GM23338 (cell line): ENCODE measurements around the gene SUN5. TPM values are rescaled to one million over a fixed set of nuclear protein-coding genes. Genes with fewer than 3 reads are reported as not detected.

Experiments
- ATAC-seq: fragments of 200-7000 bp; cut with Tn5 transposase; 3 replicates; pipeline ENCODE4 v1.9.1; 2020
- DNase-seq: peaks from one replicate; pipeline ENCODE4 v3.0.0-alpha.2; 2015; ENCODE audit warnings: low spot score
- H2AFZ ChIP-seq: fragments of 200-600 bp; sonication (generic); 2 replicates; pipeline ENCODE4 v1.8.0; 2016; ENCODE audit warnings: antibody characterized with exemption, mild to moderate bottlenecking, moderate library complexity
- H3F3A ChIP-seq: fragments of 200-600 bp; sonication (generic); replicated peaks from 2 replicates; pipeline ENCODE4 v1.8.0; 2017; ENCODE audit warnings: antibody characterized with exemption, mixed run types, low read depth
- H3K27ac ChIP-seq: fragments of 200-600 bp; sonication (generic); 2 replicates; pipeline ENCODE4 v1.6.1; 2016; ENCODE audit warnings: low read depth
- H3K27me3 ChIP-seq: fragments of 200-600 bp; sonication (generic); 2 replicates; pipeline ENCODE4 v1.8.0; 2016; ENCODE audit warnings: mild to moderate bottlenecking, mixed run types, moderate library complexity; ENCODE audit not compliant: insufficient read depth
- H3K36me3 ChIP-seq: fragments of 200-600 bp; sonication (generic); 2 replicates; pipeline ENCODE4 v1.8.0; 2016; ENCODE audit warnings: mild to moderate bottlenecking; ENCODE audit not compliant: insufficient read depth
- H3K4me1 ChIP-seq: fragments of 200-600 bp; sonication (generic); 2 replicates; pipeline ENCODE4 v1.8.0; 2016; ENCODE audit warnings: mild to moderate bottlenecking, moderate library complexity; ENCODE audit not compliant: insufficient read depth
- H3K4me2 ChIP-seq: fragments of 200-600 bp; sonication (generic); 2 replicates; pipeline ENCODE4 v1.7.1; 2017; ENCODE audit warnings: mixed run types
- H3K4me3 ChIP-seq: fragments of 200-600 bp; sonication (generic); 2 replicates; pipeline ENCODE4 v1.6.1; 2016; ENCODE audit warnings: mixed run types
- H3K79me2 ChIP-seq: fragments of 200-600 bp; sonication (generic); replicated peaks from 2 replicates; pipeline ENCODE4 v1.8.0; 2017; ENCODE audit warnings: mild to moderate bottlenecking; ENCODE audit not compliant: insufficient read depth
- H3K9me2 ChIP-seq: fragments of 200-600 bp; sonication (generic); 2 replicates; pipeline ENCODE4 v1.8.0; 2017; ENCODE audit not compliant: insufficient read depth
- H4K20me1 ChIP-seq: fragments of 200-600 bp; sonication (generic); replicated peaks from 2 replicates; pipeline ENCODE4 v1.8.0; 2017; ENCODE audit warnings: mild to moderate bottlenecking; ENCODE audit not compliant: insufficient read depth
- H3K27ac Mint-ChIP-seq: 2 replicates; pipeline ENCODE4 v1.8.0; 2020; ENCODE audit warnings: inconsistent platforms, mild to moderate bottlenecking, moderate library complexity, mixed read lengths
- H3K27me3 Mint-ChIP-seq: 3 replicates; pipeline ENCODE4 v1.8.0; 2022; ENCODE audit warnings: low read depth, mild to moderate bottlenecking, moderate library complexity, mixed read lengths, inconsistent platforms; ENCODE audit not compliant: insufficient read depth, poor library complexity
- H3K36me3 Mint-ChIP-seq: 3 replicates; pipeline ENCODE4 v1.8.0; 2021; ENCODE audit warnings: low read depth, mild to moderate bottlenecking, inconsistent platforms, moderate library complexity, mixed read lengths
- H3K4me1 Mint-ChIP-seq: 3 replicates; pipeline ENCODE4 v1.8.0; 2020; ENCODE audit warnings: mild to moderate bottlenecking, inconsistent platforms, mixed read lengths
- H3K4me3 Mint-ChIP-seq: 3 replicates; pipeline ENCODE4 v1.8.0; 2021; ENCODE audit warnings: moderate library complexity, mild to moderate bottlenecking, inconsistent platforms, mixed read lengths
- H3K9me3 Mint-ChIP-seq: 3 replicates; pipeline ENCODE4 v1.8.0; 2020; ENCODE audit warnings: moderate library complexity, mild to moderate bottlenecking, inconsistent platforms, mixed read lengths
- CREB1 ChIP-seq: fragments of 250-450 bp; sonication (Bioruptor Pico); IDR thresholded peaks from 2 replicates; pipeline ENCODE4 v1.5.0; 2020; ENCODE audit warnings: low read depth, mild to moderate bottlenecking, moderate library complexity
- EZH2 ChIP-seq: fragments of 200-600 bp; sonication (generic); IDR thresholded peaks from one replicate; pipeline ENCODE4 v1.8.0; 2017; ENCODE audit warnings: antibody characterized with exemption, mild to moderate bottlenecking, low read depth; ENCODE audit not compliant: unreplicated experiment
- EZH2phosphoT487 ChIP-seq: fragments of 200-600 bp; sonication (generic); IDR thresholded peaks from one replicate; pipeline ENCODE4 v1.8.1; 2018; ENCODE audit warnings: antibody characterized with exemption; ENCODE audit not compliant: unreplicated experiment
- JUNB ChIP-seq: IDR thresholded peaks from one replicate; pipeline ENCODE4 v1.6.1; 2016; ENCODE audit warnings: antibody characterized with exemption; ENCODE audit not compliant: unreplicated experiment
- NANOG ChIP-seq: IDR thresholded peaks from 2 replicates; pipeline ENCODE4 v1.6.1; 2016; ENCODE audit warnings: antibody characterized with exemption, borderline replicate concordance
- POLR2AphosphoS5 ChIP-seq: IDR thresholded peaks from 2 replicates; pipeline ENCODE4 v1.6.1; 2016; ENCODE audit warnings: antibody characterized with exemption, low read depth
- ZNF331 ChIP-seq: fragments of 250-450 bp; sonication (Bioruptor Pico); IDR thresholded peaks from 2 replicates; pipeline ENCODE4 v1.5.0; 2020; ENCODE audit warnings: low read depth, mild to moderate bottlenecking, moderate library complexity
- polyA plus RNA-seq: library from polyadenylated mRNA; unstranded; fragments of >200 nt; fragmentation: Nextera tagmentation; extraction: Ambion mirVana; gene quantifications from 2 replicates; pipeline ENCODE4 v1.2.1, GENCODE V29; 2016
- total RNA-seq: library from RNA; depleted of rRNA; stranded (reverse); fragments of >200 nt; shearing (Covaris generic); gene quantifications from 2 replicates; pipeline ENCODE4 v1.2.3, GENCODE V29; 2014
- TF ChIP-seq, protein P1 (sequence below): fragments of 250-450 bp; sonication (Bioruptor Pico); IDR thresholded peaks from 2 replicates; pipeline ENCODE4 v1.5.0; 2020; ENCODE audit warnings: mild to moderate bottlenecking, moderate library complexity

The SUN5 gene
- total and polyA plus RNA-seq, 2 experiments from 2014 or later, result not detected

- TF ChIP-seq, protein P1, sequence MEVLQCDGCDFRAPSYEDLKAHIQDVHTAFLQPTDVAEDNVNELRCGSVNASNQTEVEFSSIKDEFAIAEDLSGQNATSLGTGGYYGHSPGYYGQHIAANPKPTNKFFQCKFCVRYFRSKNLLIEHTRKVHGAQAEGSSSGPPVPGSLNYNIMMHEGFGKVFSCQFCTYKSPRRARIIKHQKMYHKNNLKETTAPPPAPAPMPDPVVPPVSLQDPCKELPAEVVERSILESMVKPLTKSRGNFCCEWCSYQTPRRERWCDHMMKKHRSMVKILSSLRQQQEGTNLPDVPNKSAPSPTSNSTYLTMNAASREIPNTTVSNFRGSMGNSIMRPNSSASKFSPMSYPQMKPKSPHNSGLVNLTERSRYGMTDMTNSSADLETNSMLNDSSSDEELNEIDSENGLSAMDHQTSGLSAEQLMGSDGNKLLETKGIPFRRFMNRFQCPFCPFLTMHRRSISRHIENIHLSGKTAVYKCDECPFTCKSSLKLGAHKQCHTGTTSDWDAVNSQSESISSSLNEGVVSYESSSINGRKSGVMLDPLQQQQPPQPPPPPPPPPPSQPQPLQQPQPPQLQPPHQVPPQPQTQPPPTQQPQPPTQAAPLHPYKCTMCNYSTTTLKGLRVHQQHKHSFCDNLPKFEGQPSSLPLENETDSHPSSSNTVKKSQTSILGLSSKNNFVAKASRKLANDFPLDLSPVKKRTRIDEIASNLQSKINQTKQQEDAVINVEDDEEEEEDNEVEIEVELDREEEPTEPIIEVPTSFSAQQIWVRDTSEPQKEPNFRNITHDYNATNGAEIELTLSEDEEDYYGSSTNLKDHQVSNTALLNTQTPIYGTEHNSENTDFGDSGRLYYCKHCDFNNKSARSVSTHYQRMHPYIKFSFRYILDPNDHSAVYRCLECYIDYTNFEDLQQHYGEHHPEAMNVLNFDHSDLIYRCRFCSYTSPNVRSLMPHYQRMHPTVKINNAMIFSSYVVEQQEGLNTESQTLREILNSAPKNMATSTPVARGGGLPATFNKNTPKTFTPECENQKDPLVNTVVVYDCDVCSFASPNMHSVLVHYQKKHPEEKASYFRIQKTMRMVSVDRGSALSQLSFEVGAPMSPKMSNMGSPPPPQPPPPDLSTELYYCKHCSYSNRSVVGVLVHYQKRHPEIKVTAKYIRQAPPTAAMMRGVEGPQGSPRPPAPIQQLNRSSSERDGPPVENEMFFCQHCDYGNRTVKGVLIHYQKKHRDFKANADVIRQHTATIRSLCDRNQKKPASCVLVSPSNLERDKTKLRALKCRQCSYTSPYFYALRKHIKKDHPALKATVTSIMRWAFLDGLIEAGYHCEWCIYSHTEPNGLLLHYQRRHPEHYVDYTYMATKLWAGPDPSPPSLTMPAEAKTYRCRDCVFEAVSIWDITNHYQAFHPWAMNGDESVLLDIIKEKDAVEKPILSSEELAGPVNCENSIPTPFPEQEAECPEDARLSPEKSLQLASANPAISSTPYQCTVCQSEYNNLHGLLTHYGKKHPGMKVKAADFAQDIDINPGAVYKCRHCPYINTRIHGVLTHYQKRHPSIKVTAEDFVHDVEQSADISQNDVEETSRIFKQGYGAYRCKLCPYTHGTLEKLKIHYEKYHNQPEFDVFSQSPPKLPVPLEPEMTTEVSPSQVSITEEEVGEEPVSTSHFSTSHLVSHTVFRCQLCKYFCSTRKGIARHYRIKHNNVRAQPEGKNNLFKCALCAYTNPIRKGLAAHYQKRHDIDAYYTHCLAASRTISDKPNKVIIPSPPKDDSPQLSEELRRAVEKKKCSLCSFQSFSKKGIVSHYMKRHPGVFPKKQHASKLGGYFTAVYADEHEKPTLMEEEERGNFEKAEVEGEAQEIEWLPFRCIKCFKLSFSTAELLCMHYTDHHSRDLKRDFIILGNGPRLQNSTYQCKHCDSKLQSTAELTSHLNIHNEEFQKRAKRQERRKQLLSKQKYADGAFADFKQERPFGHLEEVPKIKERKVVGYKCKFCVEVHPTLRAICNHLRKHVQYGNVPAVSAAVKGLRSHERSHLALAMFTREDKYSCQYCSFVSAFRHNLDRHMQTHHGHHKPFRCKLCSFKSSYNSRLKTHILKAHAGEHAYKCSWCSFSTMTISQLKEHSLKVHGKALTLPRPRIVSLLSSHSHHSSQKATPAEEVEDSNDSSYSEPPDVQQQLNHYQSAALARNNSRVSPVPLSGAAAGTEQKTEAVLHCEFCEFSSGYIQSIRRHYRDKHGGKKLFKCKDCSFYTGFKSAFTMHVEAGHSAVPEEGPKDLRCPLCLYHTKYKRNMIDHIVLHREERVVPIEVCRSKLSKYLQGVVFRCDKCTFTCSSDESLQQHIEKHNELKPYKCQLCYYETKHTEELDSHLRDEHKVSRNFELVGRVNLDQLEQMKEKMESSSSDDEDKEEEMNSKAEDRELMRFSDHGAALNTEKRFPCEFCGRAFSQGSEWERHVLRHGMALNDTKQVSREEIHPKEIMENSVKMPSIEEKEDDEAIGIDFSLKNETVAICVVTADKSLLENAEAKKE (CRISPR knock-in tag), result no peak
- no peak for TF ChIP-seq NANOG
- no peak for TF ChIP-seq ZNF331 (CRISPR knock-in tag)
- no peak for TF ChIP-seq EZH2
These were observed 42.2 kb downstream of the SUN5 start (continued) for GRCh38 chr20:32962053-32962452.

DNA sequence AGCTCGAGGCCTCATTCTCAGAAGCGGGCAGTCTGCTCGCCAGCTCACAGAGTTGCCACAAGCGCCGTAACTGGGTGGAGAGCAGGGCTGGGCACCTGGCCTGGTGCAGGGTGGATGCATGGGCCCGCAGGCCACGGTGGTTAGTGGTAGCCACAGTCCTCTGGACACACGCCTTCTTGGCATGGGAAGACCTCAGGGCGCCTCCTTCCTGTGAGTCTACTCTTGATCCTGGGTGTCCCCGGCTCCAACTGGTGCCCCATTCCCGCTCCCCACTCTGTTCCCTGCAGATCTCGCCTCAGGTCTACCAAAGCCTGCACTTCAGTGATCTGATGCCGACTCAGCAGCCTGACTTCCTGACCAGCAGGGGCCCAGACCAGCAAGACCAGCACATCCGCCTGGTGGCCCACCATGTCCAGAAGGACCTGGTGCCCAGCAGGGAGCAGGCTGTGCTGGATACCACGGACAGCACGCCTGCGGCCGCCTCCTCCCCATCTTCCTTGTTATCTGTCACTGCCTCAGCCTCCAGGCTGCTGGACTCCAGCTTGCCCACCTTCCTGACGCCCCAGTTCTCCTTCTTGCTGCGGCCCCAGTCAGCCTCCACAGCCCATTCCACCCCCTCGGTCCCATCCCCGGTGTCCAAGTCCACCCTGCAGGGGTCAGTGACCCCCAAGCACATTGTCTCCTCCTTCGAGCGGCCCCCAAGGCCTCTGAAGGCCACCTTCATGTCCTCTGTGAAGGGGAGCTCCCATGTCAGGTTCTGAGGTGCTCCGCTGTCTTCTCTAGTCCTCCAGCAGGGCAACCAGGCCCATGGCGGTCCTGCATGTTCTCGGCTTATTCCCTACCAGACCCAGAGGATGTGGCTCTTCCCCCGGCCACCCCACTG, 43.1 kb downstream of the SUN5 start:
- no peak overlapping the region for H2AFZ ChIP-seq
- no peak overlapping the region for H3K27ac Mint-ChIP-seq
- peaks cover 8% of the 10 kb centered on the region for H3K27me3 Mint-ChIP-seq
- H3K4me1 ChIP-seq, result no peaks in the 10 kb centered on the region
- no peak overlapping the region for H3K4me3 Mint-ChIP-seq
- peaks cover 10% of the 10 kb centered on the region; the same call in 2 of the 3 replicates for H3K36me3 Mint-ChIP-seq
- H4K20me1 ChIP-seq, result no peaks in the 10 kb centered on the region
- 0 out of 2 replicates have a peak, but pooled peaks cover 6% of the 10 kb centered on the region for H3K9me2 ChIP-seq
- H3F3A ChIP-seq, result no peaks in the 10 kb centered on the region
- ATAC-seq (no peak), DNase-seq (no peak)
- no peak overlapping the region for H3K4me3 ChIP-seq
- 0 out of 3 replicates have a peak, but pooled peaks cover 5% of the 10 kb centered on the region for H3K4me1 Mint-ChIP-seq
- 0 out of 2 replicates have a peak, but pooled peaks cover 4% of the 10 kb centered on the region for H3K36me3 ChIP-seq
- H3K9me3 Mint-ChIP-seq, result peaks cover 20% of the 10 kb centered on the region
- no peak overlapping the region for H3K4me2 ChIP-seq
- H3K27me3 ChIP-seq, result no peaks in the 10 kb centered on the region
- no peak overlapping the region for H3K27ac ChIP-seq
- H3K79me2 ChIP-seq, result no peaks in the 10 kb centered on the region
- no peak for TF ChIP-seq EZH2
- no peak for TF ChIP-seq POLR2AphosphoS5
- no peak for TF ChIP-seq JUNB
- TF ChIP-seq ZNF331 (CRISPR knock-in tag), result no peak
- TF ChIP-seq EZH2phosphoT487, result no peak
- TF ChIP-seq NANOG, result no peak
- TF ChIP-seq, protein P1 (CRISPR knock-in tag), result no peak
- no peak for TF ChIP-seq CREB1 (CRISPR knock-in tag)
